Naive thymus-derived CD4-positive, alpha-beta T cell (primary cell): Measurements from ENCODE around the gene HTR6. TPM values are rescaled to one million over a fixed set of nuclear protein-coding genes. Genes with fewer than 3 reads are reported as not detected.

Source experiments
- ATAC-seq: fragments of 150-1000 bp; cut with Tn5 transposase; 2 replicates; pipeline ENCODE4 v1.10.0; 2021; ENCODE audit warnings: mild to moderate bottlenecking, moderate library complexity
- CTCF ChIA-PET: fragments of 350-600 bp; sonication (Branson Sonifier 250); formaldehyde crosslinking; loops from one replicate; lab custom pipeline; 2021; ENCODE audit warnings: antibody characterized with exemption; lab: Charles Lee
- POLR2A ChIA-PET: fragments of 350-600 bp; sonication (Branson Sonifier 250); formaldehyde crosslinking; loops from one replicate; lab custom pipeline; 2021; ENCODE audit warnings: antibody characterized with exemption, inconsistent platforms; lab: Charles Lee
- DNase-seq, 9 donors: peaks; one replicate each; pipeline versions ENCODE4 v3.0.0 to v3.0.0-alpha.2; 2020 to 2022; ENCODE audit warnings: mixed read lengths in 1 of 9
- H3K27ac ChIP-seq: one replicate; pipeline ENCODE4 v1.7.0; 2013; ENCODE audit warnings: mild to moderate bottlenecking, low read depth, low read length, moderate library complexity
- H3K27me3 ChIP-seq, 2 donors: one replicate each; pipeline ENCODE4 v1.7.0; 2013; ENCODE audit warnings: low read length in 2 of 2, mild to moderate bottlenecking in 2 of 2, moderate library complexity in 2 of 2; ENCODE audit not compliant: control insufficient read depth in 2 of 2, insufficient read depth in 2 of 2
- H3K36me3 ChIP-seq, 3 experiments: 1 replicate in 2 of 3; 2 replicates in 1 of 3; pipeline ENCODE4 v1.7.0; 2013; ENCODE audit warnings: low read length in 3 of 3, mild to moderate bottlenecking in 3 of 3, moderate library complexity in 1 of 3; ENCODE audit not compliant: insufficient read depth in 3 of 3, control insufficient read depth in 2 of 3
- H3K4me1 ChIP-seq, 2 donors: one replicate each; pipeline ENCODE4 v1.7.0; 2013; ENCODE audit warnings: low read length in 2 of 2, mild to moderate bottlenecking in 2 of 2, moderate library complexity in 1 of 2; ENCODE audit not compliant: control insufficient read depth in 2 of 2, insufficient read depth in 2 of 2
- H3K4me3 ChIP-seq: 2 replicates; pipeline ENCODE4 v1.7.0; 2013; ENCODE audit warnings: mild to moderate bottlenecking, low read length
- H3K9me3 ChIP-seq, 3 experiments: 1 replicate in 2 of 3; 2 replicates in 1 of 3; pipeline ENCODE4 v1.7.0; 2013; ENCODE audit warnings: low read length in 3 of 3; ENCODE audit not compliant: control insufficient read depth in 2 of 3
- H3K27ac Mint-ChIP-seq, 9 donors: one replicate each; pipeline ENCODE4 v1.8.0; 2020 to 2022; ENCODE audit warnings: mixed read lengths in 9 of 9, mild to moderate bottlenecking in 8 of 9, moderate library complexity in 5 of 9, inconsistent platforms in 2 of 9
- H3K27me3 Mint-ChIP-seq, 5 donors: one replicate each; pipeline ENCODE4 v1.8.0; 2021 to 2022; ENCODE audit warnings: mixed read lengths in 5 of 5, mild to moderate bottlenecking in 1 of 5
- H3K36me3 Mint-ChIP-seq, 5 donors: one replicate each; pipeline ENCODE4 v1.8.0; 2020 to 2022; ENCODE audit warnings: mixed read lengths in 5 of 5, mild to moderate bottlenecking in 3 of 5, inconsistent platforms in 1 of 5
- H3K4me1 Mint-ChIP-seq, 7 donors: one replicate each; pipeline ENCODE4 v1.8.0; 2020 to 2022; ENCODE audit warnings: mixed read lengths in 7 of 7, mild to moderate bottlenecking in 3 of 7, inconsistent platforms in 1 of 7
- H3K4me3 Mint-ChIP-seq, 10 donors: one replicate each; pipeline ENCODE4 v1.8.0; 2020 to 2022; ENCODE audit warnings: mild to moderate bottlenecking in 10 of 10, mixed read lengths in 10 of 10, moderate library complexity in 6 of 10, inconsistent platforms in 2 of 10
- H3K9me3 Mint-ChIP-seq, 11 donors: one replicate each; pipeline ENCODE4 v1.8.0; 2020 to 2022; ENCODE audit warnings: mixed read lengths in 11 of 11, mild to moderate bottlenecking in 4 of 11, inconsistent platforms in 1 of 11, moderate library complexity in 1 of 11
- intact Hi-C, 2 donors: fragments of 100-400 bp; cut with micrococcal nuclease; formaldehyde crosslinking; loops; one replicate each; pipeline ENCODE4 v1.15.1; 2023
- polyA plus RNA-seq, 2 donors: library from polyadenylated mRNA; unstranded; fragments of 300-500 nt; fragmentation: Illumina TruSeq; gene quantifications; one replicate each; pipeline ENCODE4 v1.2.3, GENCODE V29; 2021
- total RNA-seq, 6 experiments: library from RNA in 5 of 6; stranded (reverse) in 5 of 6; gene quantifications; 1 replicate in 5 of 6; 2 replicates in 1 of 6; pipeline ENCODE4 v1.2.3 and lab custom pipeline; 2021 to 2026

Gene HTR6
- total RNA-seq (under 1 TPM in 2 of 5 experiments, not detected in 3; 0.40 to 0.54 TPM), polyA plus RNA-seq (under 1 TPM; 0.13 to 0.92 TPM), total RNA-seq (lab: John Stamatoyannopoulos, UW) (2.4 reads per million, percentile 12 among the genes with 10 or more reads in this experiment)

- peak in 3 of 9 donors; percentile 40 to 52 (median 44) for DNase-seq
- H3K27me3 Mint-ChIP-seq = peaks cover 0 to 58% (median 38%) of the 10 kb centered on the region in 5 donors
- Histone ChIP-seq H3K27ac (no peak within 1 kb of the TSS), H3K9me3 (no peaks in the 10 kb centered on the region), H3K4me1 (peaks cover 7 to 15% of the 10 kb centered on the region in 2 donors), H3K27me3 (no peaks in the 10 kb centered on the region), H3K4me3 (peak within 1 kb of the TSS; percentile 50), H3K36me3 (no peaks in the 10 kb centered on the region)
- ChIA-PET POLR2A (interaction anchor here (2.1 kb wide), 1 partner anchor 39 kb away, joined by 5 read pairs; no protein-coding TSS in a partner anchor), CTCF (interaction anchor here (1.0 to 1.1 kb wide), 2 partner anchors 13 to 40 kb away, joined by 4 to 9 read pairs; no protein-coding TSS in a partner anchor)
- H3K9me3 Mint-ChIP-seq = no peaks in the 10 kb centered on the region
- peaks cover 11 to 43% (median 29%) of the 10 kb centered on the region in 7 donors for H3K4me1 Mint-ChIP-seq
- peak within 1 kb of the TSS in 6 of 9 donors; percentile 14 to 59 (median 46) for H3K27ac Mint-ChIP-seq
- peak within 1 kb of the TSS; percentile 63 to 88 (median 81) for H3K4me3 Mint-ChIP-seq
- no peaks in the 10 kb centered on the region for H3K36me3 Mint-ChIP-seq
- peak; percentile 40 for ATAC-seq
- intact Hi-C loops = loop anchor here in 1 of 2 donors (5.0 kb wide), 1 partner anchor 218 kb away; the partner anchor contains the start of gene OTUD3
Observed at GRCh38 chr1:19664453-19665185, at the start of gene HTR6. Gene HTR6 (plus strand): TSS chr1:19664875. CDS start chr1:19665754, 879 bp downstream.

GRCh38 chr1:19615438-19615837, 49.2 kb upstream of the HTR6 start:
- DNase-seq (no peak), ATAC-seq (no peak)
- Histone ChIP-seq H3K27ac (no peak overlapping the region), H3K27me3 (no peaks in the 10 kb centered on the region), H3K9me3 (no peaks in the 10 kb centered on the region), H3K36me3 (peaks cover 0 to 8% (median 0%) of the 10 kb centered on the region in 3 experiments), H3K4me1 (no peaks in the 10 kb centered on the region), H3K4me3 (no peak overlapping the region)
- Mint-ChIP-seq H3K36me3 (peaks cover 6 to 35% (median 18%) of the 10 kb centered on the region in 5 donors), H3K4me1 (peaks cover 15 to 63% (median 51%) of the 10 kb centered on the region in 7 donors), H3K27me3 (no peaks in the 10 kb centered on the region), H3K27ac (peak overlapping the region in 4 of 9 donors; percentile 7 to 36 (median 12)), H3K9me3 (no peaks in the 10 kb centered on the region), H3K4me3 (no peak overlapping the region)
- CTCF ChIA-PET = interaction anchor here (1.3 kb wide), 1 partner anchor 8 kb away, joined by 3 read pairs; no protein-coding TSS in a partner anchor
- POLR2A ChIA-PET = interaction anchor here (1.2 to 13.2 kb wide), 2 partner anchors 17 to 128 kb away, joined by 3 to 88 read pairs; a partner anchor contains a TSS
- intact Hi-C loops = no loop called here

DNA sequence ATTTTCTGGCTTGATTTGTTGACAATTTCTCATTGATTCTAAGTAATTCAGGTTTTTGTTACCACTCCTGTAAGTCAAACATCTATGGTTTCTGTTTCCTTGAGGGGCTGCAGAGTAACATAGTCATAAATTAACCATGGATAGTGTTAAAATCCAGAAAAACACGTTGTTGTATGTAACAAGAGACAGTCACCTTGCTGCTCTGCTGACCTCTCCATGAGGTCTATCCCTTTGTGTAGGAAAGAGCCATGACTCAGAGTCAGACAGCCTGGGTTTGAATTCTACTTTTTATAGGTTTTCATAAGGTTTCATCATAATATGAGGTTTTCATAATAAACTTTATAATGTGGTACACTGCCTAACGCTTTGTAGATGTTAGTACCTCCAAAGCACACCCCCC, 48.2 kb upstream of the HTR6 start:
- H3K4me1 ChIP-seq = peaks cover 0 to 3% of the 10 kb centered on the region in 2 donors
- DNase-seq (no peak), ATAC-seq (no peak)
- Mint-ChIP-seq H3K27ac (no peak overlapping the region), H3K4me1 (peaks cover 17 to 67% (median 57%) of the 10 kb centered on the region in 7 donors), H3K27me3 (no peaks in the 10 kb centered on the region), H3K4me3 (no peak overlapping the region), H3K9me3 (no peaks in the 10 kb centered on the region), H3K36me3 (peaks cover 6 to 35% (median 18%) of the 10 kb centered on the region in 5 donors)
- no peaks in the 10 kb centered on the region for H3K27me3 ChIP-seq
- peaks cover 0 to 8% (median 0%) of the 10 kb centered on the region in 3 experiments for H3K36me3 ChIP-seq
- intact Hi-C loops = no loop called here
- H3K9me3 ChIP-seq = no peaks in the 10 kb centered on the region
- no peak overlapping the region for H3K4me3 ChIP-seq
- POLR2A ChIA-PET = interaction anchor here (13.2 kb wide), 1 partner anchor 18 kb away, joined by 88 read pairs; a partner anchor contains a TSS
- CTCF ChIA-PET = interaction anchor here (1.3 kb wide), 1 partner anchor 9 kb away, joined by 3 read pairs; no protein-coding TSS in a partner anchor
- no peak overlapping the region for H3K27ac ChIP-seq

DNA sequence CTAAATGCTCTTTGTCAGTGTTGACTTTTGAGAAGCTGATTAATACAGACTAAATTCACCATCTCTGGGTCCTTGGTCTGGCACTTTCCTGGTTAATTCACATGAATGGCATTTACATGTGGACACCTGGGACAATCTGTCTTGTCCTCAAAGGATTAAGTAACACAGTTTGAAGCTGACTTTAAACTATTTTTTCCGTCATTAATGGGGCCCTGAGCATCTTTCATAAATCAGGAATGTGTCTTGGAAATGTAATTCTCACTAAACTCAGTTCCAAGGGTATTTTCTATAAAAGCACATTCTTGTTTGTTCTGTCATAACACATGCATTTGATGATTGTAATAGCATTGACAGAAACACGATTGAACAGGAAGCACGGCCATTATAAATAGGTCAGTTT, 47.3 kb upstream of the HTR6 start:
- Histone ChIP-seq H3K27me3 (no peaks in the 10 kb centered on the region), H3K9me3 (no peaks in the 10 kb centered on the region), H3K4me3 (no peak overlapping the region), H3K36me3 (peaks cover 0 to 8% (median 0%) of the 10 kb centered on the region in 3 experiments), H3K4me1 (peaks cover 0 to 3% of the 10 kb centered on the region in 2 donors), H3K27ac (no peak overlapping the region)
- Mint-ChIP-seq H3K27ac (no peak overlapping the region), H3K4me1 (peaks cover 20 to 76% (median 63%) of the 10 kb centered on the region in 7 donors), H3K4me3 (no peak overlapping the region), H3K36me3 (peaks cover 6 to 35% (median 18%) of the 10 kb centered on the region in 5 donors), H3K27me3 (no peaks in the 10 kb centered on the region), H3K9me3 (no peaks in the 10 kb centered on the region)
- POLR2A ChIA-PET = interaction anchor here (13.2 kb wide), 1 partner anchor 19 kb away, joined by 88 read pairs; a partner anchor contains a TSS
- DNase-seq (no peak), ATAC-seq (no peak)
- CTCF ChIA-PET = interaction anchor here (0.8 kb wide), 1 partner anchor 261 kb away, joined by 3 read pairs; no protein-coding TSS in a partner anchor
- intact Hi-C loops = no loop called here

GRCh38 chr1:19618428-19618827, 46.2 kb upstream of the HTR6 start:
- intact Hi-C loops = no loop called here
- CTCF ChIA-PET = no interaction called here
- peaks cover 6 to 36% (median 21%) of the 10 kb centered on the region in 5 donors for H3K36me3 Mint-ChIP-seq
- DNase-seq (no peak), ATAC-seq (no peak)
- Histone ChIP-seq H3K9me3 (no peaks in the 10 kb centered on the region), H3K4me3 (no peak overlapping the region), H3K36me3 (peaks cover 0 to 10% (median 0%) of the 10 kb centered on the region in 3 experiments), H3K27ac (no peak overlapping the region), H3K4me1 (peaks cover 0 to 3% of the 10 kb centered on the region in 2 donors), H3K27me3 (no peaks in the 10 kb centered on the region)
- POLR2A ChIA-PET = interaction anchor here (1.1 to 1.5 kb wide), 3 partner anchors 15 to 25 kb away, joined by 3 to 5 read pairs (median 4); no protein-coding TSS in a partner anchor
- no peak overlapping the region for H3K27ac Mint-ChIP-seq
- no peaks in the 10 kb centered on the region for H3K9me3 Mint-ChIP-seq
- no peak overlapping the region for H3K4me3 Mint-ChIP-seq
- peaks cover 13 to 71% (median 55%) of the 10 kb centered on the region in 7 donors for H3K4me1 Mint-ChIP-seq
- no peaks in the 10 kb centered on the region for H3K27me3 Mint-ChIP-seq

- H3K4me1 ChIP-seq = peaks cover 0 to 3% of the 10 kb centered on the region in 2 donors
- H3K27ac ChIP-seq = no peak overlapping the region
- Mint-ChIP-seq H3K27ac (peak overlapping the region in 1 of 9 donors; percentile 6), H3K27me3 (no peaks in the 10 kb centered on the region), H3K4me1 (peaks cover 12 to 64% (median 43%) of the 10 kb centered on the region in 7 donors), H3K4me3 (no peak overlapping the region), H3K36me3 (peaks cover 6 to 44% (median 21%) of the 10 kb centered on the region in 5 donors), H3K9me3 (no peaks in the 10 kb centered on the region)
- no peak for ATAC-seq
- intact Hi-C loops = no loop called here
- CTCF ChIA-PET = no interaction called here
- no peak overlapping the region for H3K4me3 ChIP-seq
- no peaks in the 10 kb centered on the region for H3K27me3 ChIP-seq
- POLR2A ChIA-PET = interaction anchor here (0.7 to 1.5 kb wide), 3 partner anchors 11 to 23 kb away, joined by 3 to 5 read pairs (median 4); a partner anchor contains a TSS
- DNase-seq = no peak
- peaks cover 0 to 24% (median 3%) of the 10 kb centered on the region in 3 experiments for H3K36me3 ChIP-seq
- H3K9me3 ChIP-seq = no peaks in the 10 kb centered on the region
Observed at GRCh38 chr1:19619697-19620384, 44.8 kb upstream of the HTR6 start.
